B cell (primary cell): ENCODE measurements around the gene WBP1L. TPM values are rescaled to one million over a fixed set of nuclear protein-coding genes. Genes with fewer than 3 reads are reported as not detected.

ENCODE experiments used
- ATAC-seq: fragments of 200-7000 bp; cut with Tn5 transposase; one replicate; pipeline ENCODE4 v1.10.0; 2021; ENCODE audit warnings: low read depth, mild to moderate bottlenecking, moderate number of reproducible peaks, moderate library complexity
- CTCF ChIA-PET: fragments of 350-600 bp; sonication (Branson Sonifier 250); formaldehyde crosslinking; loops from one replicate; lab custom pipeline; 2021; ENCODE audit warnings: antibody characterized with exemption, inconsistent platforms; lab: Charles Lee
- POLR2A ChIA-PET: fragments of 350-600 bp; sonication (Branson Sonifier 250); formaldehyde crosslinking; loops from one replicate; lab custom pipeline; 2021; ENCODE audit warnings: antibody characterized with exemption; lab: Charles Lee
- DNase-seq: peaks from one replicate; pipeline ENCODE4 v3.0.0; 2013
- H2AFZ ChIP-seq: 2 replicates; pipeline ENCODE4 v1.6.1; 2012; ENCODE audit warnings: mild to moderate bottlenecking, low read depth, low read length; ENCODE audit not compliant: insufficient read depth, poor library complexity, severe bottlenecking
- H3K27ac ChIP-seq, 2 donors: 1 replicate in 1 of 2; 2 replicates in 1 of 2; pipeline ENCODE4 v1.5.1; 2012 to 2013; ENCODE audit warnings: low read length in 2 of 2, mild to moderate bottlenecking in 2 of 2, moderate library complexity in 1 of 2
- H3K27me3 ChIP-seq, 4 experiments: fragments of 200-600 bp in 1 of 4; sonication (generic) in 1 of 4; replicated peaks in 1 of 4; 1 replicate in 2 of 4; 2 replicates in 2 of 4; pipeline versions ENCODE4 v1.6.1 to v1.7.0; 2013 to 2016; ENCODE audit warnings: low read length in 3 of 4, mild to moderate bottlenecking in 2 of 4, mixed read lengths in 1 of 4, moderate library complexity in 1 of 4; ENCODE audit not compliant: insufficient read depth in 4 of 4, control insufficient read depth in 3 of 4; ENCODE audit errors: control extremely low read depth in 1 of 4
- H3K36me3 ChIP-seq, 2 experiments: replicated peaks in 1 of 2; 1 replicate in 1 of 2; 2 replicates in 1 of 2; pipeline versions ENCODE4 v1.6.1 to v1.7.1; 2013; ENCODE audit warnings: low read length in 1 of 2; ENCODE audit not compliant: insufficient read depth in 2 of 2, control insufficient read depth in 1 of 2; ENCODE audit errors: control extremely low read depth in 1 of 2, extremely low read depth in 1 of 2
- H3K4me1 ChIP-seq, 2 donors: fragments of 200-600 bp in 1 of 2; sonication (generic) in 1 of 2; 1 replicate in 1 of 2; 2 replicates in 1 of 2; pipeline versions ENCODE4 v1.5.1 to v1.6.1; 2013 to 2017; ENCODE audit warnings: low read length in 2 of 2; ENCODE audit not compliant: control insufficient read depth in 2 of 2, insufficient read depth in 2 of 2
- H3K4me2 ChIP-seq: replicated peaks from 2 replicates; pipeline ENCODE3; 2012; ENCODE audit warnings: mild to moderate bottlenecking, low read depth, low read length; ENCODE audit not compliant: poor library complexity, severe bottlenecking
- H3K4me3 ChIP-seq, 5 experiments: fragments of 200-600 bp in 1 of 5; sonication (generic) in 1 of 5; 1 replicate in 3 of 5; 2 replicates in 2 of 5; pipeline versions ENCODE4 v1.5.1 to v1.7.0; 2011 to 2016; ENCODE audit warnings: low read length in 4 of 5, mild to moderate bottlenecking in 4 of 5, low read depth in 2 of 5, control low read depth in 1 of 5, moderate library complexity in 1 of 5; ENCODE audit not compliant: insufficient read depth in 1 of 5; ENCODE audit errors: control extremely low read depth in 1 of 5, extremely low read depth in 1 of 5
- H3K79me2 ChIP-seq: fragments of 200-600 bp; sonication (generic); one replicate; pipeline ENCODE4 v1.6.0; 2016; ENCODE audit warnings: low read length; ENCODE audit not compliant: control insufficient read depth, insufficient read depth
- H3K9ac ChIP-seq: fragments of 200-600 bp; sonication (generic); 2 replicates; pipeline ENCODE4 v1.6.1; 2017; ENCODE audit warnings: mild to moderate bottlenecking, low read length, moderate library complexity
- H3K9me3 ChIP-seq, 3 donors: one replicate each; pipeline versions ENCODE4 v1.6.1 to v1.7.1; 2013; ENCODE audit warnings: low read length in 2 of 3; ENCODE audit not compliant: control insufficient read depth in 2 of 3, insufficient read depth in 1 of 3; ENCODE audit errors: control extremely low read depth in 1 of 3
- H4K20me1 ChIP-seq: 2 replicates; pipeline ENCODE4 v1.6.0; 2012; ENCODE audit warnings: mild to moderate bottlenecking, low read length; ENCODE audit not compliant: insufficient read depth, control insufficient read depth, poor library complexity, severe bottlenecking
- H3K27ac Mint-ChIP-seq: one replicate; pipeline ENCODE4 v1.8.0; 2021; ENCODE audit warnings: mixed read lengths
- H3K27me3 Mint-ChIP-seq: one replicate; pipeline ENCODE4 v1.8.0; 2021; ENCODE audit warnings: mixed read lengths
- H3K4me1 Mint-ChIP-seq: one replicate; pipeline ENCODE4 v1.8.0; 2021; ENCODE audit warnings: mixed read lengths
- H3K4me3 Mint-ChIP-seq: one replicate; pipeline ENCODE4 v1.8.0; 2021; ENCODE audit warnings: mixed read lengths
- H3K9me3 Mint-ChIP-seq: one replicate; pipeline ENCODE4 v1.8.0; 2022; ENCODE audit warnings: mixed read lengths; ENCODE audit not compliant: insufficient read depth
- CTCF ChIP-seq: fragments of 200-600 bp; IDR thresholded peaks from one replicate; pipeline ENCODE4 v1.8.0; 2022; ENCODE audit warnings: antibody characterized with exemption, mild to moderate bottlenecking
- EZH2 ChIP-seq: IDR thresholded peaks from 2 replicates; pipeline ENCODE4 v1.6.1; 2012; ENCODE audit warnings: borderline replicate concordance, low read depth, mild to moderate bottlenecking, moderate library complexity, low read length; ENCODE audit not compliant: insufficient read depth, poor library complexity, severe bottlenecking
- WGBS: methylation state at CpG from one replicate; pipeline ENCODE4 v1.1.5; 2013; ENCODE audit warnings: missing lambda C conversion rate; ENCODE audit not compliant: insufficient coverage; 5-methylcytosine and 5-hydroxymethylcytosine counted together
- intact Hi-C: fragments of 100-400 bp; cut with micrococcal nuclease; formaldehyde crosslinking; loops from one replicate; pipeline ENCODE4 v1.10.0; 2022
- polyA plus RNA-seq: library from polyadenylated mRNA; depleted of rRNA; stranded (reverse); fragments of >200 nt; gene quantifications from 2 replicates; pipeline ENCODE4 v1.2.3, GENCODE V29; 2012
- total RNA-seq, 2 donors: library from RNA; stranded (reverse); fragments of 120-200 nt in 1 of 2; gene quantifications; 1 replicate in 1 of 2; 2 replicates in 1 of 2; pipeline versions ENCODE4 v1.2.3 to v1.2.4, GENCODE V29; 2013 to 2022

The WBP1L gene
- total and polyA plus RNA-seq, 2 donors (not counting 1 experiment from before 2014, with no cell fraction given) = 14.3 to 43.2 TPM

GRCh38 chr10:102759497-102760210 is 15.9 kb downstream of the WBP1L start:
- ChIA-PET POLR2A (no interaction called here), CTCF (interaction anchor here (0.8 kb wide), 1 partner anchor 76 kb away, joined by 4 read pairs; no protein-coding TSS in a partner anchor)
- Histone ChIP-seq H2AFZ (no peak overlapping the region), H3K9me3 (peaks cover 0 to 2% (median 0%) of the 10 kb centered on the region in 3 donors), H3K36me3 (peaks cover 0 to 13% of the 10 kb centered on the region in 2 experiments), H3K79me2 (peaks cover 93% of the 10 kb centered on the region), H4K20me1 (peaks cover 81% of the 10 kb centered on the region), H3K4me1 (no peaks in the 10 kb centered on the region), H3K27me3 (no peaks in the 10 kb centered on the region), H3K4me3 (no peak overlapping the region), H3K9ac (no peak overlapping the region), H3K27ac (no peak overlapping the region), H3K4me2 (no peak overlapping the region)
- TF ChIP-seq EZH2 = no peak
- TF ChIP-seq CTCF = no peak
- DNase-seq (no peak), ATAC-seq (no peak)
- no peaks in the 10 kb centered on the region for H3K9me3 Mint-ChIP-seq
- H3K4me3 Mint-ChIP-seq = no peak overlapping the region
- intact Hi-C loops = no loop called here
- WGBS = 100% methylated on average over 1 of the region's 3 CpGs
- H3K27me3 Mint-ChIP-seq = no peaks in the 10 kb centered on the region
- no peak overlapping the region for H3K27ac Mint-ChIP-seq
- peaks cover 20% of the 10 kb centered on the region for H3K4me1 Mint-ChIP-seq

DNA sequence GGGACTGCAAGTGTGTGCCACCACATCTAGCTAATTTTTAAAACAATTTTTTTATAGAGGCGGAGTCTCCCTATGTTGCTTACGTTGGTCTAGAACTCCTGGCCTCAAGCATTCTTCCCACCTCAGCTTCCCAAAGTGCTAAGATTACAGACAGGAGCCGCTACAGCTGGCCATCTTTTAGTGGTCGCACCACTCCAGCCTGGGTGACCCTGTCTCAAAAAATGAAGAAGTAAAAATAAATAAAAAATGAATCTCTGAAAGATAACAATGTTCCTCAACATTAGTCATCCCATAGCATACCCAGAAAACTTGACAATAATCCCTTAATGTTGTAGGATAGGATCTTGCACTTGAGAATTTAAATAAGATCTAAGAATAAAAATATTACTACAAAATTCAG is 18.2 kb downstream of the WBP1L start:
- H3K79me2 ChIP-seq = peaks cover 92% of the 10 kb centered on the region
- ChIA-PET CTCF (no interaction called here), POLR2A (no interaction called here)
- peaks cover 0 to 2% (median 0%) of the 10 kb centered on the region in 3 donors for H3K9me3 ChIP-seq
- no peaks in the 10 kb centered on the region for H3K9me3 Mint-ChIP-seq
- H3K27ac ChIP-seq = no peak overlapping the region
- no peaks in the 10 kb centered on the region for H3K4me1 ChIP-seq
- no peak for DNase-seq
- 100% methylated on average over 1 of the region's 4 CpGs for WGBS
- peaks cover 0 to 19% of the 10 kb centered on the region in 2 experiments for H3K36me3 ChIP-seq
- peaks cover 24% of the 10 kb centered on the region for H3K4me1 Mint-ChIP-seq
- H3K27me3 Mint-ChIP-seq = no peaks in the 10 kb centered on the region
- H2AFZ ChIP-seq = no peak overlapping the region
- no peak for ATAC-seq
- no peak overlapping the region for H3K4me3 ChIP-seq
- no peaks in the 10 kb centered on the region for H3K27me3 ChIP-seq
- no peak overlapping the region for H3K9ac ChIP-seq
- intact Hi-C loops = no loop called here
- H4K20me1 ChIP-seq = peaks cover 82% of the 10 kb centered on the region
- no peak overlapping the region for H3K4me3 Mint-ChIP-seq
- TF ChIP-seq EZH2 (no peak), CTCF (no peak)
- H3K4me2 ChIP-seq = no peak overlapping the region
- no peak overlapping the region for H3K27ac Mint-ChIP-seq
